GM21526 (cell line): ENCODE results near the gene B4GALNT1.
"Not testable (repeated sequence)": the region's sequence is repeated elsewhere in the genome, so short reads cannot be mapped to it uniquely, and the experiment has no call there.

ENCODE experiments used
- ATAC-seq: cut with Tn5 transposase; IDR thresholded peaks from one replicate; pipeline ENCODE4 v1.9.1; 2021; ENCODE audit warnings: moderate library complexity; ENCODE audit not compliant: unreplicated experiment, low FRiP score

B4GALNT1 gene

GRCh38 chr12:57621497-57622292, 11.3 kb downstream of the B4GALNT1 start:
- no peak for ATAC-seq

DNA sequence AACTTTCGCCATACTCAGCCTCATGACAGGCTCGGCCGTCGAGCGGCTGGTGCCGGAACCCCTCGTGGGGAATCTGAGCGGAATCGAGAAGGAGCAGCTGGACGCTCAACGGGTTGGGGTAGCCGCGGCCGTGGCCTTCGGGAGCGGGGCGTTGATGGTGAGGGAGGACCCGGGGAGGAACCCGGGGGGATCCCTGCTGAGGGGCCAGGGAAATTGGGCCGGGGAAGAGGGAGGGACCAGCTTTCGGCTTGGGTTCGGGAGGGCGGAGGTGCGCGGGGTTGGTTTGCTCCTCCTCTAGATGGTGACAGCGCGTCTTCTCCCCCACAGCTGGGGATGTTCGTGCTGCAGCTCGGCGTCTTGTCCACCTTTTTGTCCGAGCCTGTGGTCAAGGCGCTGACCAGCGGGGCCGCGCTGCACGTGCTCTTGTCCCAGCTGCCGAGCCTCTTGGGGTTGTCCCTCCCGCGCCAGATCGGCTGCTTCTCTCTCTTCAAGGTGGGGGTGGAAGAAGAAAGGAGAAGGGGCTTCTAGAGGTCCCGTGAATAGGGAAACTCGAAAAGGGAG, 12.0 kb downstream of the B4GALNT1 start:
- ATAC-seq, result no peak

GRCh38 chr12:57620245-57620935, 12.6 kb downstream of the B4GALNT1 start:
- no peak for ATAC-seq

DNA sequence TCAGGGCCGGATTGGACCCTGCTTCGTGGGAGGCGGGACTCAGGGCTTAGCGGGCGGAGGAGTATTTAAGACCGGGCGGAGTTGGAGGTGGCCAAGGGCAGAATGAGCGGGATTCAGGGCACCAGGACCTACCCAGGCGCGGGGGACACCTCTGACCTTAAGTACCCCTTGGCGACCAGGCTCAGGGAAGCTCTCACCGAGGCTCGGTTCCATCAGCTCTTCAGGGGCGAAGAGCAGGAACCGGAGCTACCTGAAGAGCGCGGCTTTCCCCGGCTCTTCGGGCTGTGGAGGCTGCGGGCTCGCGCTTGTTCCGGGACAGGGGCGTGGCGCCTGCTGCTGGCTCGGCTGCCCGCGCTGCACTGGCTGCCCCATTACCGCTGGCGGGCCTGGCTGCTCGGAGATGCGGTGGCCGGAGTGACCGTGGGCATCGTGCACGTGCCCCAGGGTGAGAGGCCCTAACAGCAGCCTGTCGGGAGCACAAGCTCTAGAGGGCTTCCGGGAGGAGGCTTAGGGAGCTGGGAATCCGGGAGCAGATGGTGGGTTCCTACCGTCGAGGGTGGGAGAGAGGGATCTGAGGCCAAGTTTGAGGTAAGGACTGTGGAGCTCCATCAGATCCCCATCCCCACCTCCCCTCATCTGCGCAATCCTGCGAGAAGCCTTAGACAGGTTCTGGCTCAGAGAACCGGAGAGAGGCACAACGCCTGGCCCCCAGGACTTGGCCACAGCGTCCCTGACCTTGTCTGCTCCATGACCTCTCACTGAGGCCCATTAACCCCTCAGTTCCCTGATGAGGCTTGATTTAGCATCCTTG, 13.4 kb downstream of the B4GALNT1 start:
- no peak for ATAC-seq

GRCh38 chr12:57618966-57619433, 14.0 kb downstream of the B4GALNT1 start:
- ATAC-seq, result no peak

DNA sequence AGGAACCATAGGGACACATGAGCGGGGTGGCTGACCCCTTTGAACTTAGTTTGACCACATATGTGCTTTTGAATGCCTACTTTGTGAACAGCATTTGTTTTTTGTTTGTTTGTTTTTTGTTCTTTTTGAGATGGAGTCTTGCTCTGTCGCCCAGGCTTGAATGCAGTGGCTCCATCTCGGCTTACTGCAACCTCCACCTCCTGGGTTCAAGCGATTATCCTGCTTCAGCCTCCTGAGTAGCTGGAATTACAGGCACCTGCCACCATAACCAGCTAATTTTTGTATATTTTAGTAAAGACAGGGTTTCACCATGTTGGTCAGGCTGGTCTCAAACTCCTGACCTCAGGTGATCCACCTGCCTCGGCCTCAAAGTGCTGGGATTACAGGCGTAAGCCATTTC, 14.6 kb downstream of the B4GALNT1 start:
- not testable (repeated sequence) for ATAC-seq

GRCh38 chr12:57617942-57618341, 15.1 kb downstream of the B4GALNT1 start:
- no peak for ATAC-seq

- ATAC-seq, result no peak
Measured at GRCh38 chr12:57616383-57617101, 16.5 kb downstream of the B4GALNT1 start.

DNA sequence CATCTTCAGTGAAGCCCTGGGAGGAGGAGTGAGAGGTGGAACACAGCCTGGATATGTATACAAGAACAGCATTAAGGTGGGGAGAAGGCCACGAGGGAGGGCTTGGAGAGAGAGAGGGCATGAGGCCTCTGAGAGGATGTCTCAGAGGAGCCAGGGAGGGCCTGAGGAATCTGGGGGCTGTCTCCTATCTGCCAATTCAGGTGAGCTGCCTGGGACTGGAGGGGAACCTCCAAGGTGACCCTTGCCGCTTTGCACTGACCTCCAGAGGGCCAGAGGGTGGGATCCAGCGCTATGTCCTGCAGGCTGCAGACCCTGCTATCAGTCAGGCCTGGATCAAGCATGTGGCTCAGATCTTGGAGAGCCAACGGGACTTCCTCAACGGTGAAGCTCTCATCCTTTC, 17.4 kb downstream of the B4GALNT1 start:
- no peak for ATAC-seq

DNA sequence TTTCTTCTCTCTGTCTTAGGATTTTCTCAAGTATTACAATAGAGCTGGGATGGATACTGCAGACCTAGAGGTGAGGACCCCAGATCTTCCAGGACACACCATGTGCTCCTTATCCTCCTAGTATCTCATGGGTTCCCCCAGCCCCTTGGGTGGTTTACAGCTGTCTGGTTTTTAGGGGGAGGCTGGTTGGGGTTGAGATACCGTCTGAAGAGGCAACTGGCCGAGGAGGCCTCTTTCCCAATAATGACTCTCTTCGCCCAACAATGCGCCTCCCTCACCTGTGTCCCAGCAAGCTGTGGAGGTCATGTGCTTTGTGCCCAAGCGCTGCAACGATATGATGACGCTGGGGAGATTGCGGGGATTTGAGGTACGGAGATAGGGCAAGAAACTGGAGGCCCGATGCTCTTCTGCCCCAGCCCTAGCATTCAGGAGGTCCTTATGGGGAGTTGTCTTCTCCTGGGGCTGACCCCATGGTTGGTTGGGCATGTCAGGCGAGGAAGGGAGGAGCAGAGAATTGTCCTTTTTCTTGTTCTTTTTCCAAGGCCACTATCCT, 18.0 kb downstream of the B4GALNT1 start:
- ATAC-seq, result no peak

DNA sequence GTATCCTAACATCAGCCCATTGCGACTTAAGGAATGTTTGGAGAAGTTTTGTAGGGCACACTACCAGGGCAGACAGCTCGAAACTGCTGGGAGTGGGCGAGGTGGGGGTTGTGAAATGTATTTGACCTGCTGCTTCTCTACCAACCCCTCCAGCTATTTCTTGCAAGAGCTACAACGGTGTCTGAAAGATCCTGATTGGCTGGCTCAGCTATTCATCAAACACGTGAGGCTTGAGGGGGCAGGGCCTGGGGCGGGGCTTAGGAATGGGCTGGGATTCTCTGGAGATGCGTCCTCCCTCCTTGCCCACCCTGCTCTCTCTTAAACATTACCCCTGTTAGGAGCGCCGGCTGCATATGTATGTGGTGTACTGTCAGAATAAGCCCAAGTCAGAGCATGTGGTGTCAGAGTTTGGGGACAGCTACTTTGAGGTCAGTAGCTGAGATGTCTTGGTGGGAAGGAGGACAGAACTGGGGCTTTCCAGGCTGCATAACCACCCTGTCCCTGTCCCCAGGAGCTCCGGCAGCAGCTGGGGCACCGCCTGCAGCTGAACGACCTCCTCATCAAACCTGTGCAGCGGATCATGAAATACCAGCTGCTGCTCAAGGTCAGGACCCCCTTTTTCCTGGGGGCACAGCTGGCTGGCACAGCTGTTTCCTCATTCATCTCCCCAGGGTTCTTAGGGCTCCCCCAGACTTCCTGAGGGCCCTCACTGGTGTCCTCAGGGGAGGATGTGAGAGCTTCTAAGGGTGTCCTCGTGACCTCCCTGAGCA, 18.6 kb downstream of the B4GALNT1 start:
- no peak for ATAC-seq

DNA sequence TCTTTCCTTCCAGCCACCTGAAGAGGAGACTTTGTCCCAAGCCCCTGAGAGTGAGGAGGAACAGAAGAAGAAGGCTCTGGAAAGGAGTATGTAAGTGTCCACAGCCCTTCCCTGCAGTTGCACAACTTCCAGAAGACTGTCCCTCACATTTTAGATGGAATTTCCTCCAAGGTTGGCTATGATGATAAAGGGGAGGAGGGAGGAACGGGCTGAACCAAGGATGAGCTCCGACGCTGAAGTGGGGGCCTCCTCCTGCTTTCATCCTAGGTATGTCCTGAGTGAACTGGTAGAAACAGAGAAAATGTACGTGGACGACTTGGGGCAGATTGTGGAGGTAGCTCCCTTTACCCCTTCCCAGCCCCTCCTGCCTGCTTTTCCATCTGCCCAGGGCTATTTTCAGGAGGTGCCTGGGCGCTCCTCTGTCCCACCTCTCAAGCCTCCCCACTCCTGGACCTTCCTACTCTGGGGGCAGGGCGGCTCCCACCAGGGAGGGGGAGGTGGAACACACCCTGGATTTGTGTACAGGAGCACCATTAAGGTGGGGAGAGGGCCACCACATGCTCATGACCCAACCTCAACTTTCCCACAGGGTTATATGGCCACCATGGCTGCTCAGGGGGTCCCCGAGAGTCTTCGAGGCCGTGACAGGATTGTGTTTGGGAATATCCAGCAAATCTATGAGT, 19.4 kb downstream of the B4GALNT1 start:
- ATAC-seq, result no peak

- ATAC-seq, result no peak
Measured at GRCh38 chr12:57612711-57613426, 20.1 kb downstream of the B4GALNT1 start.

GRCh38 chr12:57611827-57612710, 20.9 kb downstream of the B4GALNT1 start:
- ATAC-seq, result no peak

- ATAC-seq, result peak; percentile 46
Measured at GRCh38 chr12:57611108-57611826, 21.7 kb downstream of the B4GALNT1 start, which contains the start of gene ARHGEF25. Gene ARHGEF25 (plus strand): TSS chr12:57611435. CDS start chr12:57611895, 460 bp downstream.

- ATAC-seq, result no peak
Measured at GRCh38 chr12:57610554-57611107, 22.4 kb downstream of the B4GALNT1 start.
